Hypothalamus (tissue), 51 donors: ENCODE data around the gene TLK1.
A peak's percentile ranks its signal among the peaks of the same experiment; 100 is the strongest.

ENCODE experiments used
- DNase-seq, 51 donors: peaks; one replicate each; lab custom pipeline; 2025; lab: John Stamatoyannopoulos, UW

Gene TLK1

GRCh38 chr2:171013851-171014250 is 146.8 kb downstream of the TLK1 start:
- DNase-seq: no peak

DNA sequence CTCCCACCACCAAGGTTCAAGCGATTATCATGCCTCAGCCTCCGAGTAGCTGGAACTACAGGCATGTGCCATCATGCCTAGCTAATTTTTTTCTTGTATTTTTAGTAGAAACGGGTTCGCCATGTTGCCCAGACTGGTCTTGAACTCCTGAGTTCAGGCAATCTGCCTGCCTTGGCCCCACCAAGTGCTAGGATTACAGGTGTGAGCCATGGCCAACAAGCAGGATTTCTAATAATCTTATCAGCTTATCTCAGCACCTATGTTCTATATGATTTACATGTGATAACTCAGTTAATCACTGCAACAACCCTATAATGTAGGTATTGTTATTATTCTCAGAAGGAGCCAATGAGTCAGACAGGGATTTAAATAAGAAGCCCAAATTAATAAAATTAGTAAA is 151.3 kb downstream of the TLK1 start:
- DNase-seq: no peak

DNA sequence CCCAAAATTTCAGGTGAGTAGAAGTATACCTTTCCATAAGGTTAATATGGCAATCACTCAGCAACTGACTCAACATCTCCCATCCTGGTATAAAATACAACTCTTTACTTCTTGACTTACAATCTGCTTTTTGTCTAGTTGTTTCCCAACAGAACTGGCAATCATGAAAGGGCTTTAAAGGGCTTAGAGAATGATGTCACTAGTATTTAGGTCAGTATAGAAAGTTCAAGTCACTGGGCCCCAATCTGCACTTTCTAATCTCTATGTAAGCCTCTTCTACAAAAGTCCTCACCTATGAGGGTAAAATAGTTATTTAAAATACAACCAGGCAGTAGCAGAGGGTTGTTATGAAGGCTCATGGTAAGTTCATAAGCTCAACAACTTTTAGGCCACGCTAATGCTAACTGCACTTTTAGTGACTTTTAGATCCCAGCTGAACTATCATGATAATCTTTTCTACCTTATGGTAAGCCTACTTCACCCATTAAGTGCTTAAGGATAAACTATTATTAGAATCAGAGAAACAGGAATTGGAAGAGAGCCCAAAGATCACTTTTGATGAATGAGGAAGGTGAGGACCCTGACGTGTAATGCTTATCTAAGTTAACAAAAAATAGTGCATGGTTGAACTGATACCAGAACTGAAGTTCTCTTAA is 152.0 kb downstream of the TLK1 start:
- DNase-seq: no peak

GRCh38 chr2:171004833-171005232 is 155.9 kb downstream of the TLK1 start:
- no peak for DNase-seq

DNA sequence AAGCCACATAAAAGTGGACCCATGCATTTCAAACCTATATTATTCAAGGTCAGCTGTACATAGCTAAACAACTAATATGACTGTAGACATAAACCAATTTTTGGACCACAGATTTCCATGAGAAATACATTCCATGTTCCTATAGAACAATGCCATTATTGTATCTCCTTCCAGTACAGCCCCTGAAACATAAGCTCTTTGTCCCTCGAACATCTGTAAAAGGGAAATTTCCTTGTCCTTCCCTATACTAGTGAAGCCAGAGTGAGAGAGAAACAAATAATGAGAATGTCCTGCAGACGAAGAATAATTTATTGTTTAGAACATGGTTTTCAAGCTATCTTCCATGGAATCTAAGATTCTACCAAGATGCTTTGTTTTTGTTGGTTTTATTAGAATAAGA is 156.3 kb downstream of the TLK1 start:
- DNase-seq: no peak

DNA sequence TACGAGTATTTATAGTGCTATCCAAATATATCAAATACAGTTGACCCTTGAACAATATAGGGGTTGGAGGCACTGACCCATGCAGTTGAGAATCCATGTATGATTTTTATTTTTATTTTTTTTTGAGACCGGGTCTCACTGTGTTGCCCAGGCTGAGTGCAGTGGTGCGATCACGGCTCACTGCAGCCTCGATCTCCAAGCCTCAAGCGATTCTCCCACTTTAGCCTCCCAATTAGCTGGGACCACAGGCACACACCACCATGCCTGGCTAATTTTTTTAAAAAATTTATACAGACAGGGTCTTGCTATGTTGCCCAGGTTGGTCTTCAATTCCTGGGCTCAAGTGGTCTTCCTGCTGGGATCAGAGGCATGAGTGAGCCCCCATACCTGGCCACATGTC is 161.0 kb downstream of the TLK1 start:
- no peak for DNase-seq

DNA sequence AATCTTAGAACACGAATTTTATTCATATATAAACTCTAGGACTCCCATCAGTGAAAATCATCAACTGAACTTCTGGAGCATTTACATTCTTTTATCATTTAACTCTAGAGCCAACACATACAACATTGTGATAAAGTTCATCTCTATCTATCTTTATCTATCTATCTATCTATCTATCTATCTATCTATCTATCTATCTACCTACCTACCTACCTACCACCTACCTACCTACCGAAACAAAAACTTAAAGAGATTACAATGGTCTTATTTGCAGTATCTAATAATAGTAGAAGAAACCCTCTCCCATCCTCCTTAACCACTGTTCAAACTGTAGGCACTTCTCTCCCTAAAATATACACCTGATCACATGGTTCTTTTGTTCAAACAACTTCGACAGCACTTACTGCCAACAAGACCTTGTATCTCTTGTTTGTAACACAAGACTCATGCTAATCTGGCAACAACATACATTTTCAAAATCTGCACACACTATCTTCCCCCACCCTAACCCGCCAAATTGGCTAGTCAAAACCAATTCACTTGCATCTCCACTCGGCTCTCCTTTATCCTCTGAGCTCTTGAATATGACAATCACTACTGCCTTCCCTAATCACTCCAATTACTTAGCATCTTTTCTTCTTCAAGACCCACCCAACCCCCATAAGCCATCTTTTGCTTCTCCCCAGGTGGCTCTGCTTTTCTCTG is 162.6 kb downstream of the TLK1 start:
- no peak for DNase-seq

- no peak for DNase-seq
These were observed 164.4 kb downstream of the TLK1 start for GRCh38 chr2:170996316-170996715.

GRCh38 chr2:170991398-170992182 is 169.1 kb downstream of the TLK1 start:
- DNase-seq: no peak

GRCh38 chr2:170986566-170987258 is 174.0 kb downstream of the TLK1 start:
- DNase-seq: no peak

GRCh38 chr2:170985407-170985806 is 175.3 kb downstream of the TLK1 start:
- DNase-seq: no peak

DNA sequence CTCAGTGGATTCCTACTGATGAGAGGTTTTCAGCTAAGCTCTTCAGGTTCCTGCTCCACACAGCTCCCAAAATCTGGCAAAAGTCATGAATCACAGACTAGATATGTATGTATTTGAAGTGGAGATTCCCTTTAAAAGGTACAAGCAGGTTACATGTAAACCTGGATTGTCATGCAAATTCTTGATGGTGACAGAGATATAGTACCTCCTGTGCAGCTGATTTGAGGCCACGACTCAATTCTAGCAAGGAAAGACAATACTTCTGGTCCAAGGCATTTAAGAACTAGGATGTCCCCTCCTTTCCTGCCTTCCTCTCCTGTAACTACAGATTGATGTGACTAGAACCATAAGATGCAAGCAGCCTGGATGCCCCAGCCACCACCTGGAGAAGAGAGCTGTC is 176.6 kb downstream of the TLK1 start:
- DNase-seq: no peak

DNA sequence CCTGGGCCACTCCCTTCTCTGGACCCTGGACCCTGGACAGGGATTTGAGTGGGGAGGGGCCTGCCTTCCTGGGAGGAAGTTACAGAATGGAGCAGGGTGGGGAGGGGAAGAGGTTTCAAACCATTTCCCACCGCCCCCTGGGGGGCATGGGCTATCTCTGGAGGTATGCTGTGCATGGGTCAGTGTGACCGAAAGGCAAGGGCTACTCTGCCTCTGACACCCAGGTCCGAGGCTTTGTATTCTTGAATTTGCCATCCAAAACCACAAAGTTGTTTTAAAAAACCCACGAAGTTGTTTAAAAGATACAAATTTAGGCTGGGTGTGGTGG is 184.8 kb downstream of the TLK1 start:
- no peak for DNase-seq

DNA sequence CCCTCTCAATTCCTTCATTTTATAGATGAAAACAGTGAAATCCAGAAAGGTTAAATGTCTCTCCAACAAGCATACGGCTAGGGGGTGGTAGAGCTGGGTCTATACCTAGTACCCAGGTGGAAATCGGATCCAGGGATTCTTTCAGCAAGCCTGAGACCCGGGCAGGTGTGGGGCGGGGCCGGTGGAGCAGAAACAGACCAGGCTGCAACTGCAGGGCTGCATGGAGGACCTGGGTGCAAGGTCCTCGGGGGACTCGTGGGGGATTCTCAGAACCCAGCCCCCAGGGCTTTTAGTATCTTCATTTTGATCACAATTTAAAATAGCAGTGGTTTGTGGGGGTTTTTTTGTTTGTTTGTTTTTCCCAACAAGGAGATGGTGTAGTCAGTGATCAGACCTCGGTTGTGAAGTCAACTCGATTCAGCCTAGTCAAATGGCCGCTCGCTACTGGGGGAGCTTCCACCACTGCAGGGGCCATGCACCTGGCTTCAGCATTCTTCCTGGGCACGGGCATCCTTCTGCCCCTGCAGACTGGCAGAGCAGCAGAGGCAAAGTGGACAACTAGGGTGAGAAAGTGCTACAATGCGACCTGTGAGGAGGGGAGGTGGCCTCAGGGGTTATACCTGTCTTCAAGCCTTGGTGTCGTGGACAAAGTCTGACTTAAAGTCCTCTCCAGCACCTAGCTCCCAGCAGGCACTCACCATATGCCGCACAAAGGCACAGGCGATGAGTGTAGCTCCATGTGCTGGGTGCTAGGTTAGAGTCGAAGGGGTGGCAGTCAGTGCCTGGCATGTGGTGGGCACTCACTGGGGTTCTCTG is 185.4 kb downstream of the TLK1 start:
- DNase-seq: peak in 1 of 51 donors; percentile 4

DNA sequence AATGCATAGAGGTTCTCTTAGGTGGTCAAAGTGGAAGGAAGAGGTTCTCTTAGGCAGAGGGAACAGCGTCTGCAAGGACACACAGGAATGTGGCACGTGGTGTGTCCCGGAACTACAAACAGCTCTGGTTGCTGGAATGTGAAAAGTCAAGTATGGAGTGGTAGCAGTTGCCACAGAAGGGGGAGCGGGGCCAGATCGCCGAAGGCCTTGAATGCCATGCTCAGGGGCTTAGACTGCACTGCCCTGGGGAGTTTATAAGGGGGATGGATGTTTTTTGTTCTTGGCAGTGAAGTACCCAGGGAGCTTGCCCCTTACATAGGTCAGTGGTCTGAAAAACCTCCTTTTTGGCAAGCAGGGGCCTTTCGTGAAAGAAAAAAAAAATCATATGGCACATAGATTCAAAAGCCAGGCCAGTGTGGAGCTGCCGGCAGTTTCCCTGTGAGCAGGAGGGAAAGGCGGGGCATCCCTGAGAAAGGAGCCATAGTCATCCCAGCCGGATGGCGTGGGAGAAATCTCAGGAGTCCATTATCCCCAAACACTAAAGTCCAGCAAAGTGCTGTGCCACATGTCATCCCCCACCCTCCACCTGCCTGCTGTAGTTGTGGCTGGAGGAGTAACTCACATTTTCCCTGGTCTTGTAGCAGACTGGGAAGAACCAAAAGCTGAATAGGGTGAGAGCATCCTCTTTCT is 186.2 kb downstream of the TLK1 start:
- DNase-seq: no peak

GRCh38 chr2:170973492-170974303 is 187.0 kb downstream of the TLK1 start:
- DNase-seq: peak in 49 of 51 donors; percentile 28 to 85 (median 62)

GRCh38 chr2:170973225-170973491 is 187.5 kb downstream of the TLK1 start:
- no peak for DNase-seq

DNA sequence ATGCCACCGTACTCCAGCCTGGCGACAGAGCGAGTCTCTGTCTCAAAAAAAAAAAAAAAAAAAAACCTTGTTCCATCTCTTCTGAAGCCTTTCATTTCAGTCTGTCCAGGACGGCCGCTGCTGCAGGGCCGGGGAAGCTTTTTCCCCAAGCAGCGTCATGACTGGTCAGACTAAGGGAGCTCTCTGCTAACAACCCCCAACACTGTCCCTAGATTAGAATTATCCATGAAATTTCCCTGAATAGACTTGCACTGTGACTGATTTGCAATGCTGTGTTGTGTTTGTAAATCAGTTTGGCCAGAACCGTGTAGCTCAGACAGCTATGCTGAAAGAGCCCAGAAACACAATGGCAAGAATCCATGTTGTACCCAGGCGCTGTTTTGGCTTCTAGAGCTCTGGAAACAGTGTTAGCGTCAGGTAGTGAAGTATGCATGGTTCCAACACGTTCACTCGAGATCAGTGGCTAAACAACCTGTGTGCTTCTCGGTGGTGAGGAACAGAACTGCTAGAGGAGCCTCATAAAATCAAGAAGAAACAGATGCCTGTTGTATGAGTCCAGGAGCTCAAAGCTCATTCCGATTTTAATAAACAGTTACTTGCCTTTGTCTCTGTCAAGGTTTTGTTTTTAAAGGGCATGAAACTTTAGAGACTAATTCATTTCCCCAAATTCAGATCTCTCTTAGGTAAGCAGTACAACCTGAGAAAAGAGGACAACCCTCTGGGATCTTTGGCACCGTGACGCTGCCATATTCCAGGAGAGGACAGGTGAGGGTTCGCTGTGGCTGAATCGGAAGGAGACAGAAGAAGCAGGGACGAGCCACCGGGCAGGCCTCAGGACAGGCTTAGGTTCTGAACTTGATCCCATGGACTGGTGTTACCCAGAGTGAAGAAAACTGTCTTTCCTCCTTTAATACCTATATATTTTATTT is 188.1 kb downstream of the TLK1 start:
- peak in 1 of 51 donors; percentile 6 for DNase-seq
